ENCODE measurements around the gene MAP3K14.

GRCh38 chr17:45300060-45300751, 16.6 kb downstream of the MAP3K14 start:
- no peak for TF ChIP-seq CTCF (conservative IDR thresholded peaks at IDR 0.05; ENCODE audit: low read depth, low read length)
- TF ChIP-seq MAFK (IDR thresholded peaks at IDR 0.05; ENCODE audit: low read depth, low read length) = no peak
- TF ChIP-seq RCOR1 (IDR thresholded peaks at IDR 0.05; ENCODE audit: insufficient replicate concordance, low read length) = no peak
- TF ChIP-seq POLR2A (IDR thresholded peaks at IDR 0.05; ENCODE audit: low read depth, low read length) = no peak
- TF ChIP-seq FOS (IDR thresholded peaks at IDR 0.05; ENCODE audit: low read depth, low read length) = no peak
- TF ChIP-seq BHLHE40 (IDR thresholded peaks at IDR 0.05; ENCODE audit: low read depth, low read length) = no peak
- TF ChIP-seq RFX5 (IDR thresholded peaks at IDR 0.05; ENCODE audit: low read depth, low read length) = no peak
- TF ChIP-seq MAZ (IDR thresholded peaks at IDR 0.05; ENCODE audit: borderline replicate concordance, low read depth, low read length) = no peak
- no peak for TF ChIP-seq RAD21 (IDR thresholded peaks at IDR 0.05; ENCODE audit: low read length)
